IPS-18c (cell line): Measurements from ENCODE around the gene KRT31.

Experiments
- H3K4me3 ChIP-seq: 2 replicates; pipeline ENCODE4 v1.7.0; 2013; ENCODE audit warnings: low read depth, mild to moderate bottlenecking, low read length, moderate library complexity; ENCODE audit not compliant: insufficient read depth
- H3K9me3 ChIP-seq: one replicate; pipeline ENCODE4 v1.6.1; 2013; ENCODE audit warnings: mild to moderate bottlenecking, low read length, moderate library complexity; ENCODE audit not compliant: control insufficient read depth, insufficient read depth

KRT31 gene

GRCh38 chr17:41421116-41421515 is 23.7 kb upstream of the KRT31 start:
- no peaks in the 10 kb centered on the region for H3K9me3 ChIP-seq

DNA sequence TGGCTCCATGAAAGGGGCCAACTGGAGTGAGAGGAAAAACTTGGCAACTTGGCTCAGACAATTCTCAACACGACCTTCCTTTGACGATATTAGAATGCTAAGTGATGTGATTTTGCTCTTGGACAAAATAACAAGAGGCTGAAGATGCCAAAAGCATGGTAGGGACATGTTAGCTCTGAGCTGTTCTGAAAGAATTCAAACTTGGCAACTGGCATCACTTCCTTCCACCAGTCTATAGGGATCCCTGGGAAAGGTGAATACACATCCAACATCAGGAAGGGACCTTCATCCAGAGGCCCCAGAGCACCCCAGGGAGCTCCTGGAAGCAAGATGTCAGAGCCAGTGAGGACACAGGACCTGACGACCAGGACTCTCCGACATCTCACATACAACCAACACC is 22.7 kb upstream of the KRT31 start:
- Histone ChIP-seq H3K9me3 (no peaks in the 10 kb centered on the region), H3K4me3 (no peak overlapping the region)

More at GRCh38 chr17:41421116-41421515, 23.7 kb upstream of the KRT31 start:
- H3K4me3 ChIP-seq, result no peak overlapping the region

DNA sequence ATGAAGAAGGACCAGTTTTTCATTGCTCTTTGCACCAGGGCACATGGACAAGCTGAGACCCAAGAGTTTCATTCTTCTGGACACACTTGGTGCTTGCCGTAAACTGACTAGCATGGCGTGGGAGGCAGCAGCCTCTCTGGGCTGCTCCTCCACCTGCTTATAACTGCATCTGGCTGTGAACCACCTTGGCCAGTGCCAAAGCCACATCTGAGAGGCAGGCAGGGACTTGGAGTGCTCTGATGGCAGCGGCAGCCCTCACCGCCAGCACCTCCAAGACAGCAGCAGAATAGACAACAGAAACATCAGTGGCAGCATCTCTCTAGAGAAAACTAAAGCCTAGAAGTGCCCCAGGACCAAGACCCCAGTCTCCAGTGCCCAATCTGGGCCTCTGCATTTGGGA is 22.3 kb upstream of the KRT31 start:
- no peaks in the 10 kb centered on the region for H3K9me3 ChIP-seq

GRCh38 chr17:41418116-41418860 is 20.9 kb upstream of the KRT31 start:
- Histone ChIP-seq H3K9me3 (no peaks in the 10 kb centered on the region), H3K4me3 (no peak overlapping the region)

More for the DNA sequence above, 22.3 kb upstream of the KRT31 start:
- H3K4me3 ChIP-seq, result no peak overlapping the region

GRCh38 chr17:41417576-41418015 is 20.2 kb upstream of the KRT31 start:
- Histone ChIP-seq H3K9me3 (no peaks in the 10 kb centered on the region), H3K4me3 (no peak overlapping the region)

- no peaks in the 10 kb centered on the region for H3K9me3 ChIP-seq
- no peak overlapping the region for H3K4me3 ChIP-seq
These were observed 19.7 kb upstream of the KRT31 start for GRCh38 chr17:41417127-41417526.

DNA sequence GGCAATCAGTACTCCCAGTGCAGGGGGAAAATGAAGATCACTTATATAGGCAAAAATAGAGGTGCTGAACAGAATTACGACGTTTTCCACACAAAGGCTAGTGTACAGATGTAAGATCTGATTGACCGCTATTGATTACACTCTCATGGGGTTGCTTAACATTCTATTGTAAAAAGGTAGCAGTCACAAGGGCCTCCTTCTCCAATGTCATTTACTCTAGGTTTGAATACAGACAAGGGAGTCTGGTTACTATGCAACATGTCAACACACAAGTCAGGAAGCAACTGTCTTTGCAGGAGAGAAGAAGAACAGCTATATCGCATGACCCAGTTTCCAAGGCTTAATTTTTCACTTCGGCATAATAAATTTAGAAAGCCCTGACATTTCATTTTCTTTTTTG is 19.1 kb upstream of the KRT31 start:
- no peak overlapping the region for H3K4me3 ChIP-seq
- no peaks in the 10 kb centered on the region for H3K9me3 ChIP-seq

- H3K9me3 ChIP-seq, result no peaks in the 10 kb centered on the region
- no peak overlapping the region for H3K4me3 ChIP-seq
These were observed 18.5 kb upstream of the KRT31 start for GRCh38 chr17:41415833-41416335.

GRCh38 chr17:41415411-41415810 is 18.0 kb upstream of the KRT31 start:
- H3K9me3 ChIP-seq, result no peaks in the 10 kb centered on the region

DNA sequence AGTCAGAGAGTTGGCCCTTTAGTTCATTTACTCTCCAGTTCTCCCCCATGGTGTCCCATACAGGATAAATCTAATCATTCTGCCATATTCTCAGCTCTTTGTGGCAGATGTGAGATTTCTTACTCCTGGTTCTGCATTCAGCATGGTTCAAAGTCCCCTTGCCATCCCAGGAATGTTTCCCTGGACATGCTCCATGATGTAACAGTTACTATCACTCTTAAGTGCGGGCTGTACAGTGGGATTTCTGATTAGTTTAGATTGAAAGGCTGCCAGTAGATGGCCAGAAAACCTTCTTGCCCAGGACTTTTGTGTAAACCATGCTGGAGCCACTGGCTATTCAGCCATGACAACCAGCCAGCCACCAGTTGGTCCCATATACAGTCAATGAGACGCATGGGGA is 16.6 kb upstream of the KRT31 start:
- no peaks in the 10 kb centered on the region for H3K9me3 ChIP-seq
- H3K4me3 ChIP-seq, result no peak overlapping the region

More at GRCh38 chr17:41415411-41415810, 18.0 kb upstream of the KRT31 start:
- no peak overlapping the region for H3K4me3 ChIP-seq

GRCh38 chr17:41413353-41413957 is 16.0 kb upstream of the KRT31 start:
- H3K4me3 ChIP-seq, result no peak overlapping the region
- no peaks in the 10 kb centered on the region for H3K9me3 ChIP-seq

- Histone ChIP-seq H3K9me3 (no peaks in the 10 kb centered on the region), H3K4me3 (no peak overlapping the region)
These were observed 13.8 kb upstream of the KRT31 start for GRCh38 chr17:41411072-41411840.

DNA sequence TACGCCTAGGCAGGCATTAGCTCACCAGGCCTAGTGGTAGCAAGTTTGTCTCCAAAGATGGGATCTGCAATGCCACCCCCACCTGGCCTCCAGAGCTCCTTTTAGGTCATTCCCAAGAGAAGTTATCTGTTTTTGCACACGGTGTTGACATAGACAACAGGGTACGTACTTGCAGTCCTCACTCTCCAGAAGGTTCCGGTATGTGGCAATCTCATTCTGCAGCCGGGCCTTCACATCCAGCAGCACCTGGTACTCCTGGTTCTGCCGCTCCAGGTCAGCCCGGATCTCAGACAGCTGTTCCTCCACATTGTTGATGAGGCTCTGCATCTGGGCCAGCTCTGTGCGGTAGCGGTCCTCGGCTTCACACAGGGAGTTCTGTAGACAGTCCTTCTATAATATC is 9.8 kb upstream of the KRT31 start:
- no peaks in the 10 kb centered on the region for H3K9me3 ChIP-seq

DNA sequence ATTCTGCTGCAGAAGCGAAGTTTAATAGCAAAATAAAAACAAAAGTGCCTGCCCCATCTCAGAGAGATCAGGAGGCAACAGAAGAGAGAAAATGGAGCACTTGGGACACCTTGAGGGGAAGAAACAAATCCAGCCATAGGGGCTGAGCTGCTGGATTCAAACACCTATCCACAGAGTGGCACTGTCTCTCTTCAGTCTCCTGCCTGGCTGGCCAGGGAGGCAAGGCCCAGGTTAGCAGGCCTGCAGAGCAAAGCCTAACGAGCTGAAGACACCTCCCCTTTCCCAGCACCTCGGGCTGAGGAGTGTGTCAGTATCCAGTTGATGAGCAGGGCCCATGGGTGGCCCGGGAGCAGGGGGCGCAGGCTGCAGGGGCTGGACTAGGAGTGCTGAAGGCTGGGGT is 8.8 kb upstream of the KRT31 start:
- H3K4me3 ChIP-seq, result no peak overlapping the region
- no peaks in the 10 kb centered on the region for H3K9me3 ChIP-seq

More for the DNA sequence above, 9.8 kb upstream of the KRT31 start:
- H3K4me3 ChIP-seq, result no peak overlapping the region

GRCh38 chr17:41404024-41404671 is 6.7 kb upstream of the KRT31 start:
- Histone ChIP-seq H3K4me3 (no peak overlapping the region), H3K9me3 (no peaks in the 10 kb centered on the region)

GRCh38 chr17:41403404-41404023 is 6.1 kb upstream of the KRT31 start:
- no peaks in the 10 kb centered on the region for H3K9me3 ChIP-seq
- no peak overlapping the region for H3K4me3 ChIP-seq

GRCh38 chr17:41402161-41402560 is 4.8 kb upstream of the KRT31 start:
- no peak overlapping the region for H3K4me3 ChIP-seq
- H3K9me3 ChIP-seq, result no peaks in the 10 kb centered on the region
